HG03520 (cell line): ENCODE results near the gene CCL18.
"Not testable (repeated sequence)": the region's sequence is repeated elsewhere in the genome, so short reads cannot be mapped to it uniquely, and the experiment has no call there.

Experiments used
- ATAC-seq: cut with Tn5 transposase; IDR thresholded peaks from one replicate; pipeline ENCODE4 v1.9.1; 2021; ENCODE audit warnings: mild to moderate bottlenecking, moderate library complexity; ENCODE audit not compliant: unreplicated experiment

Gene CCL18

GRCh38 chr17:36063786-36064541 is at the start of gene CCL18:
CCL18 (plus strand) TSS chr17:36064272; CDS start chr17:36064343, 71 bp downstream.
- no peak for ATAC-seq

- no peak for ATAC-seq
These were observed 49.1 kb upstream of the CCL18 start for GRCh38 chr17:36014946-36015345.

GRCh38 chr17:36015895-36016294 is 48.2 kb upstream of the CCL18 start:
- not testable (repeated sequence) for ATAC-seq

- no peak for ATAC-seq
These were observed 47.5 kb upstream of the CCL18 start for GRCh38 chr17:36016555-36016954.

- ATAC-seq = no peak
These were observed 46.3 kb upstream of the CCL18 start, which contains the start of gene CCL23 for GRCh38 chr17:36017799-36018198. CCL23 (minus strand) TSS chr17:36017972; CDS start chr17:36017897, 75 bp downstream.

- ATAC-seq = no peak
These were observed 44.6 kb upstream of the CCL18 start for GRCh38 chr17:36019423-36019822.

GRCh38 chr17:36024106-36024869 is 39.8 kb upstream of the CCL18 start:
- no peak for ATAC-seq

- no peak for ATAC-seq
These were observed 36.3 kb upstream of the CCL18 start for GRCh38 chr17:36027761-36028160.

- ATAC-seq = no peak
These were observed 33.1 kb upstream of the CCL18 start for GRCh38 chr17:36030956-36031355.

- no peak for ATAC-seq
These were observed 29.9 kb upstream of the CCL18 start for GRCh38 chr17:36034127-36034526.

GRCh38 chr17:36036235-36036634 is 27.8 kb upstream of the CCL18 start:
- ATAC-seq = no peak

GRCh38 chr17:36048066-36048465 is 16.0 kb upstream of the CCL18 start:
- ATAC-seq = no peak

- no peak for ATAC-seq
These were observed 14.4 kb upstream of the CCL18 start for GRCh38 chr17:36049643-36050042.

- no peak for ATAC-seq
These were observed 8.9 kb upstream of the CCL18 start for GRCh38 chr17:36055171-36055570.

GRCh38 chr17:36055921-36056520 is 8.1 kb upstream of the CCL18 start:
- ATAC-seq = no peak

GRCh38 chr17:36057911-36058310 is 6.2 kb upstream of the CCL18 start:
- ATAC-seq = no peak

GRCh38 chr17:36059406-36059805 is 4.7 kb upstream of the CCL18 start:
- ATAC-seq = no peak

- no peak for ATAC-seq
These were observed 3.3 kb upstream of the CCL18 start for GRCh38 chr17:36060816-36061215.

GRCh38 chr17:36066365-36066985 is 2.4 kb downstream of the CCL18 start:
- no peak for ATAC-seq

- ATAC-seq = no peak
These were observed 4.5 kb downstream of the CCL18 start for GRCh38 chr17:36068524-36068923.

- ATAC-seq = no peak
These were observed 5.1 kb downstream of the CCL18 start for GRCh38 chr17:36069136-36069535.
